ENCODE measurements around the gene SPTLC3. TPM values are rescaled to one million over a fixed set of nuclear protein-coding genes. Genes with fewer than 3 reads are reported as not detected.

The SPTLC3 gene
- polyA plus RNA-seq, 4 donors = 4.3 to 60.2 (median 5.8) TPM

DNA sequence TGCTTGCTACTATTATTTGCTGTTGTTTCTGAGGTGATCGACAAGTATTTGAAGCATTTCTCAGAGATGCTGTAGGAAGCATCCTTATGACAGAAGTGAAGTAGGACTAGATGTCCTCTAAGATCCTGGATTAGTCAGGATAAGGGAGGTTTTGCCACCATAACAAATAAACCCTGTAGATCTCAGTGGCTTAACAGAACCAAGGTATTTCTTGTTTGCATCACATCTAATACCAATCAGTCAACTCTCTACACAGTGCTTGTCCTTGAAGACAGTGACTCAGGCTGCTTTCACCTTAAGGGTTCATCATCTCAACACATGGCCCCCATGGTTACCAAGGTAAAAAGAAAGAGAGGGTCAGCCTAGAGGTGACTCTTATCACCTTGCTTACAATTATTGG lies 119.4 kb downstream of the SPTLC3 start:
- H3K36me3 ChIP-seq (ENCODE audit: control insufficient read depth in 3 of 3, insufficient read depth in 2 of 3, low read depth in 1 of 3, low read length in 3 of 3) = peaks cover 0 to 45% (median 15%) of the 10 kb centered on the region in 3 donors
- H3K4me1 ChIP-seq (ENCODE audit: control insufficient read depth in 3 of 3, insufficient read depth in 2 of 3, low read depth in 1 of 3, low read length in 2 of 3) = no peaks in the 10 kb centered on the region
- H3K9me3 ChIP-seq (ENCODE audit: control insufficient read depth in 2 of 2, insufficient read depth in 1 of 2, low read depth in 1 of 2, low read length in 1 of 2) = peaks cover 0 to 5% of the 10 kb centered on the region in 2 donors
- FAIRE-seq (no peak), DNase-seq (no peak)
- 95 to 97% (median 95%) methylated on average over 1 of the region's 1 CpG for WGBS, 3 donors
- H3K4me3 ChIP-seq (ENCODE audit: low read depth in 1 of 3, low read length in 3 of 3) = no peak overlapping the region
- no peak overlapping the region for H3K27ac ChIP-seq (ENCODE audit: low read depth in 1 of 3, low read length in 2 of 3)
- H3K27me3 ChIP-seq (ENCODE audit: control insufficient read depth in 3 of 3, insufficient read depth in 3 of 3, low read length in 3 of 3) = no peaks in the 10 kb centered on the region

DNA sequence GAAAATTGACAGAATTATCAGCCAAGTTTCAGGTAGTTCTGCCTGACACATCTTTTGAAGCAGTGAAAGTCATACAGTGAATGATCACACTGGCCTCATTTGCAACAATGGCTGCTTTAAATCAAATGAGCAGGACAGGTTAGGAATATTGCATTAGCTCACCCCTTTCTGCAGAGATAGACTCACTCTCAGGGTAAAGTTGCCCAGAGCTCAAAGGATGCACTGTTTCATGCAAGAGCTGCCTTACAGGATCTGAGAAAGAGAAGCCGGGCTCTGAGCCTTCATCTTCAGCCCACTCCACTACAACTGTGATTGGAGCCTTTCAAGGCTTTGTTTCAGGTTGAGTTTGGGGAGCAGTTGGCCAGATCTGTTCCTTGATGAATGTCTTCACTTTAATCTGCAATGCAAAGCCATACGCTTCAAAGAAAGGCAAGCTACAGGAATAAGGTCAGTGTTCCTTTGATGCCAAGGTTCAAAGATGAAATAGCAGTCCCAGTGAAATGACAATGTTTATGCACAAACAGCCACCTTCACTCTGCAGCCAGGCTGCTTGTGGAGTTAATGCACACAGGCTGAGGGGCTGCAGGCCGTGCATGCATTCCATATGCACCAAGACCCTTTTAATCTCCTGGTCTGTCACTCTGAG lies 121.4 kb downstream of the SPTLC3 start:
- no peaks in the 10 kb centered on the region for H3K27me3 ChIP-seq (ENCODE audit: control insufficient read depth in 3 of 3, insufficient read depth in 3 of 3, low read length in 3 of 3)
- no peak overlapping the region for H3K27ac ChIP-seq (ENCODE audit: low read depth in 1 of 3, low read length in 2 of 3)
- no peak for FAIRE-seq
- H3K4me3 ChIP-seq (ENCODE audit: low read depth in 1 of 3, low read length in 3 of 3) = no peak overlapping the region
- DNase-seq = no peak
- WGBS, 3 donors = 72 to 85% (median 74%) methylated on average over 3 of the region's 3 CpGs
- H3K9me3 ChIP-seq (ENCODE audit: control insufficient read depth in 2 of 2, insufficient read depth in 1 of 2, low read depth in 1 of 2, low read length in 1 of 2) = peaks cover 0 to 5% of the 10 kb centered on the region in 2 donors
- H3K4me1 ChIP-seq (ENCODE audit: control insufficient read depth in 3 of 3, insufficient read depth in 2 of 3, low read depth in 1 of 3, low read length in 2 of 3) = no peaks in the 10 kb centered on the region
- H3K36me3 ChIP-seq (ENCODE audit: control insufficient read depth in 3 of 3, insufficient read depth in 2 of 3, low read depth in 1 of 3, low read length in 3 of 3) = peaks cover 0 to 38% (median 14%) of the 10 kb centered on the region in 3 donors

DNA sequence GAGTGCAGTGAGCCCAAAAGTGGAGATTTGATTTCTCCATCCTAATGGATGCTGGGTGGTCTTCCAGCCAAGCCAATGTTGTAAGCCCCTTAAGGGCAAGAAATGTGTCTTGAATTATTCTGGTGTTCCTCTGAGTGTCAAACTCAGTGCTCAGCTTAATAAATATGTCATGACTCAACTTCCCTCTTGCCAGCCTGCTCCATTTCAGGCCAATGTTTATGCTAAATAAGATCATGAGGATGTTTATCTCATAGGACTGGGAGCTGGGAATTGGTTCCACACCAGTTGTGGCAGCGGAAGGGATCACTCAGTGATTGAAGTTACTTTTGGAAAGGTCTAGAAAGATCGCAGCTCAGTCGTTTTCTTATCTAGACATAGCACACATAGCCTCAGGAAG lies 121.9 kb downstream of the SPTLC3 start:
- Histone ChIP-seq H3K27me3 (ENCODE audit: control insufficient read depth in 3 of 3, insufficient read depth in 3 of 3, low read length in 3 of 3) (no peaks in the 10 kb centered on the region), H3K4me3 (ENCODE audit: low read depth in 1 of 3, low read length in 3 of 3) (no peak overlapping the region), H3K4me1 (ENCODE audit: control insufficient read depth in 3 of 3, insufficient read depth in 2 of 3, low read depth in 1 of 3, low read length in 2 of 3) (no peaks in the 10 kb centered on the region), H3K36me3 (ENCODE audit: control insufficient read depth in 3 of 3, insufficient read depth in 2 of 3, low read depth in 1 of 3, low read length in 3 of 3) (peaks cover 0 to 35% (median 14%) of the 10 kb centered on the region in 3 donors), H3K27ac (ENCODE audit: low read depth in 1 of 3, low read length in 2 of 3) (no peak overlapping the region), H3K9me3 (ENCODE audit: control insufficient read depth in 2 of 2, insufficient read depth in 1 of 2, low read depth in 1 of 2, low read length in 1 of 2) (peaks cover 0 to 5% of the 10 kb centered on the region in 2 donors)
- no peak for DNase-seq
- 78 to 84% (median 80%) methylated on average over 3 of the region's 3 CpGs for WGBS, 3 donors
- FAIRE-seq = no peak

DNA sequence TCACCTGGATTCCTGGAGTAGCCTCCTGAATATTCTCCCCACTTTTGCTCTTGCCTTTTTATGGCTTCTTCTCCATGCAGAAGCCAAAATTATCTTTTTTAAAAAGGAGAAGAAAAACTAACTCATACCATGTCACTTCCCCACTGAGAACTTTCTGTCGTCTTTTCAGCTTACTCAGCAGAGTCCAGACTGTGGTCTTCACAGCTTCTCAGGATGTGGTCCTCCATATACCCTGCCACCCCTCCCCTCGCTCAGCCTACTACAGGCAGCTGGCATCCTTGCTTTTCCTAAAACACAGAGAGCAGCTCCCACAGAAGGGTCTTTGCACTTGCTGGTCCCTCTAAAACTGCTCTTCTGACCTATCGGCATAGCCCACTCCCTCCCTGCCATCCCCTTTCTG lies 122.9 kb downstream of the SPTLC3 start:
- Histone ChIP-seq H3K27me3 (ENCODE audit: control insufficient read depth in 3 of 3, insufficient read depth in 3 of 3, low read length in 3 of 3) (no peaks in the 10 kb centered on the region), H3K27ac (ENCODE audit: low read depth in 1 of 3, low read length in 2 of 3) (no peak overlapping the region), H3K9me3 (ENCODE audit: control insufficient read depth in 2 of 2, insufficient read depth in 1 of 2, low read depth in 1 of 2, low read length in 1 of 2) (peaks cover 0 to 5% of the 10 kb centered on the region in 2 donors), H3K4me3 (ENCODE audit: low read depth in 1 of 3, low read length in 3 of 3) (no peak overlapping the region), H3K4me1 (ENCODE audit: control insufficient read depth in 3 of 3, insufficient read depth in 2 of 3, low read depth in 1 of 3, low read length in 2 of 3) (no peaks in the 10 kb centered on the region), H3K36me3 (ENCODE audit: control insufficient read depth in 3 of 3, insufficient read depth in 2 of 3, low read depth in 1 of 3, low read length in 3 of 3) (peaks cover 0 to 35% (median 14%) of the 10 kb centered on the region in 3 donors)
- FAIRE-seq (no peak), DNase-seq (no peak)
- 67 to 87% (median 83%) methylated on average over 3 of the region's 3 CpGs for WGBS, 3 donors

DNA sequence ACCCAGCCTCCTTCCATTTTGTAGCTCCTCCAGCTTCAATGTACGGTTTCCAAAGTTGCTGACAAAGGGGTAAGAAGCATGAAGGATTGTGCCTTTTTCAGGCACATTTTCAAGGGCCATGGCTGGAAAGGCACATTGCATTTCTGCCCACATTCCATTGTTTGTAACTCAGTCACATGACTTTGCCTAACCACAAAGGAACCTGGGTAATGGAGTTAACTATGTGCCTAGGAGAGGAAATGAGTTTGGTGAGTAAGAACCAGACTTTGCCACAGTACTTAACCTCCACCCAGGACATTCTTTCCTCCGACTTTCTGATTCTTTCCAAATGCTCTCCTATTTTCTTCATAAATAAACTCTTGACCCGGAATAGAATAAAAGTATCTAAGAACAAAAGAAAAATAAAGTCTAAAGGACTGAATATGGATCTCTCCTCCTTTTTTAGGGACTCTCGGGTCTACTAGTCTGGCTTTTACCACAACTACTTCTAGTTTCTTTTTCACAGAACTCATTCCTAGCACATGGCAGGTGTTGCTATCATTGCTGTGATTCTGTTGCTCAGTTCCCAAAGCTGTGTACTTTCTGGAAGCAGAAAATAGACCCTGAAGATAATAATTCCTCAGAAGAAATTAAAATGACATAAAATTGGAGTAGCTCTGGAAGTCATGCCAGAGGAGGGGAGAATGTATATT lies 130.8 kb downstream of the SPTLC3 start:
- H3K4me3 ChIP-seq (ENCODE audit: low read depth in 1 of 3, low read length in 3 of 3) = no peak overlapping the region

DNA sequence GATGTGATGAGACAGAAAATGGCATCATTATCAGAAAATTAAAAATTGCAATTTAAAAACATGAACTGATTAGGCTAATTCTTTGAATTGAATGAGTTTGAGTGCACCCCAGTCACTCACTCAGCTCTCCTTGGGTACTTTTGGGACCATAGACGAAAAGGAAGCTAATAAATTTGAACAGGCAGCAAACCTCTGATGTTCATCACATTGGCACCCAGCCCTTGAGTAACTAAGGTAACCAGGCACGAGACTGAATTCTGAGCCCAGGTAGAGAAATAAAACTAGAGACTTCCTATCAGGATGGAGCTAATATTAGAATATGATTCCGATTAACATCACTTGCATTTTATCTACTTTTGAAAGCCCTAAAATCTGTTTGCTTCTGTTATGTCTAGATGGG lies 131.4 kb downstream of the SPTLC3 start:
- no peaks in the 10 kb centered on the region for H3K9me3 ChIP-seq (ENCODE audit: control insufficient read depth in 2 of 2, insufficient read depth in 1 of 2, low read depth in 1 of 2, low read length in 1 of 2)
- no peaks in the 10 kb centered on the region for H3K27me3 ChIP-seq (ENCODE audit: control insufficient read depth in 3 of 3, insufficient read depth in 3 of 3, low read length in 3 of 3)
- no peak for FAIRE-seq
- peaks cover 0 to 7% (median 5%) of the 10 kb centered on the region in 3 donors for H3K36me3 ChIP-seq (ENCODE audit: control insufficient read depth in 3 of 3, insufficient read depth in 2 of 3, low read depth in 1 of 3, low read length in 3 of 3)
- no peak for DNase-seq
- no peak overlapping the region for H3K27ac ChIP-seq (ENCODE audit: low read depth in 1 of 3, low read length in 2 of 3)
- no peaks in the 10 kb centered on the region for H3K4me1 ChIP-seq (ENCODE audit: control insufficient read depth in 3 of 3, insufficient read depth in 2 of 3, low read depth in 1 of 3, low read length in 2 of 3)
- no peak overlapping the region for H3K4me3 ChIP-seq (ENCODE audit: low read depth in 1 of 3, low read length in 3 of 3)
- WGBS, 3 donors = 85 to 90% (median 85%) methylated on average over 3 of the region's 3 CpGs

More for the DNA sequence above, 130.8 kb downstream of the SPTLC3 start:
- Histone ChIP-seq H3K27ac (ENCODE audit: low read depth in 1 of 3, low read length in 2 of 3) (no peak overlapping the region), H3K27me3 (ENCODE audit: control insufficient read depth in 3 of 3, insufficient read depth in 3 of 3, low read length in 3 of 3) (no peaks in the 10 kb centered on the region), H3K4me1 (ENCODE audit: control insufficient read depth in 3 of 3, insufficient read depth in 2 of 3, low read depth in 1 of 3, low read length in 2 of 3) (no peaks in the 10 kb centered on the region), H3K36me3 (ENCODE audit: control insufficient read depth in 3 of 3, insufficient read depth in 2 of 3, low read depth in 1 of 3, low read length in 3 of 3) (peaks cover 0 to 7% (median 5%) of the 10 kb centered on the region in 3 donors), H3K9me3 (ENCODE audit: control insufficient read depth in 2 of 2, insufficient read depth in 1 of 2, low read depth in 1 of 2, low read length in 1 of 2) (no peaks in the 10 kb centered on the region)
- 80 to 87% (median 84%) methylated on average over 4 of the region's 4 CpGs for WGBS, 3 donors
- FAIRE-seq (no peak), DNase-seq (no peak)

DNA sequence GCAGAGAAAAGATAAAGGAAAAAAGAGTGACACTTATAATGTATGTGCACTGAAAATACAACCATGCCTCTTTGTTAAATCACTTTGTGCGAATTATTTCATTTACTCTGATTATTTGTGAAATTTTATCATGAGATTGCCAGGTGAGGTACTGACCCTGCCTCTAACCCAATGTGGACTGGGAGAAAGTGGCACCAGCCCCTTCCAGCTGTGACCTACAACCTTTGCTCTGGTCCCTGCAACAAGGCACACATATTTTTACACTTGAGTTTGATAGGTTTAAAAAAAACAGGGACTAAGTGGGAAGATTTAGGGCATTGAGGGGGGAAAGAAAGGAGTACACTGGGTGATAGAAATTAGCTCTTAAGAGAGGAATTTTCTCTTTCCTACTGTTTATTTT lies 132.0 kb downstream of the SPTLC3 start:
- Histone ChIP-seq H3K9me3 (ENCODE audit: control insufficient read depth in 2 of 2, insufficient read depth in 1 of 2, low read depth in 1 of 2, low read length in 1 of 2) (no peaks in the 10 kb centered on the region), H3K27me3 (ENCODE audit: control insufficient read depth in 3 of 3, insufficient read depth in 3 of 3, low read length in 3 of 3) (no peaks in the 10 kb centered on the region)

DNA sequence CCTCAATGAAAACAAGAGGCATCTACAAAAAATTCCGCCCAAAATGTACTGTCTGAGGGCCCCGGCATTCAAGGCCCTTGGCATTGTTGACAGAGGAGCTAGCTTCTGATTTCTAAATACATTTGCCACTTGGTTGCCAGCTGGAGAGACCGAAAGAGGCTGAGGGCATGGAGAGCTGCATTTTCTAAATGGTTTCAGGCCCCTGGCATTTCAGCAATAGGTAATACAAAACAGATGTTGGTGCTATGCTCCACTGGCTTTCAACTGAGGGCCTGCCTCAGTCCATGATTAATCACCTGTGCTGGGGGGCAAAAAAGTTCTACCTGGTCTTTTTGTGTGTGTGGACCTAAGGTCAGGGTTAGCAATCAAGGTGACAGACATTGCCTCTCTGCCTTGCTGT lies 132.8 kb downstream of the SPTLC3 start:
- no peaks in the 10 kb centered on the region for H3K27me3 ChIP-seq (ENCODE audit: control insufficient read depth in 3 of 3, insufficient read depth in 3 of 3, low read length in 3 of 3)
- H3K9me3 ChIP-seq (ENCODE audit: control insufficient read depth in 2 of 2, insufficient read depth in 1 of 2, low read depth in 1 of 2, low read length in 1 of 2) = no peaks in the 10 kb centered on the region
- no peak overlapping the region for H3K4me3 ChIP-seq (ENCODE audit: low read depth in 1 of 3, low read length in 3 of 3)
- no peaks in the 10 kb centered on the region for H3K4me1 ChIP-seq (ENCODE audit: control insufficient read depth in 3 of 3, insufficient read depth in 2 of 3, low read depth in 1 of 3, low read length in 2 of 3)
- 92 to 96% (median 93%) methylated on average over 3 of the region's 3 CpGs for WGBS, 3 donors
- peaks cover 0 to 7% (median 5%) of the 10 kb centered on the region in 3 donors for H3K36me3 ChIP-seq (ENCODE audit: control insufficient read depth in 3 of 3, insufficient read depth in 2 of 3, low read depth in 1 of 3, low read length in 3 of 3)
- FAIRE-seq = no peak
- no peak overlapping the region for H3K27ac ChIP-seq (ENCODE audit: low read depth in 1 of 3, low read length in 2 of 3)
- no peak for DNase-seq

More for the DNA sequence above, 132.0 kb downstream of the SPTLC3 start:
- WGBS, 3 donors = 91 to 95% (median 95%) methylated on average over 1 of the region's 1 CpG
- FAIRE-seq (no peak), DNase-seq (no peak)
- Histone ChIP-seq H3K4me3 (ENCODE audit: low read depth in 1 of 3, low read length in 3 of 3) (no peak overlapping the region), H3K4me1 (ENCODE audit: control insufficient read depth in 3 of 3, insufficient read depth in 2 of 3, low read depth in 1 of 3, low read length in 2 of 3) (no peaks in the 10 kb centered on the region), H3K27ac (ENCODE audit: low read depth in 1 of 3, low read length in 2 of 3) (no peak overlapping the region), H3K36me3 (ENCODE audit: control insufficient read depth in 3 of 3, insufficient read depth in 2 of 3, low read depth in 1 of 3, low read length in 3 of 3) (peaks cover 0 to 7% (median 5%) of the 10 kb centered on the region in 3 donors)
